Measurements from ENCODE around the gene MTARC2.

MTARC2 gene

DNA sequence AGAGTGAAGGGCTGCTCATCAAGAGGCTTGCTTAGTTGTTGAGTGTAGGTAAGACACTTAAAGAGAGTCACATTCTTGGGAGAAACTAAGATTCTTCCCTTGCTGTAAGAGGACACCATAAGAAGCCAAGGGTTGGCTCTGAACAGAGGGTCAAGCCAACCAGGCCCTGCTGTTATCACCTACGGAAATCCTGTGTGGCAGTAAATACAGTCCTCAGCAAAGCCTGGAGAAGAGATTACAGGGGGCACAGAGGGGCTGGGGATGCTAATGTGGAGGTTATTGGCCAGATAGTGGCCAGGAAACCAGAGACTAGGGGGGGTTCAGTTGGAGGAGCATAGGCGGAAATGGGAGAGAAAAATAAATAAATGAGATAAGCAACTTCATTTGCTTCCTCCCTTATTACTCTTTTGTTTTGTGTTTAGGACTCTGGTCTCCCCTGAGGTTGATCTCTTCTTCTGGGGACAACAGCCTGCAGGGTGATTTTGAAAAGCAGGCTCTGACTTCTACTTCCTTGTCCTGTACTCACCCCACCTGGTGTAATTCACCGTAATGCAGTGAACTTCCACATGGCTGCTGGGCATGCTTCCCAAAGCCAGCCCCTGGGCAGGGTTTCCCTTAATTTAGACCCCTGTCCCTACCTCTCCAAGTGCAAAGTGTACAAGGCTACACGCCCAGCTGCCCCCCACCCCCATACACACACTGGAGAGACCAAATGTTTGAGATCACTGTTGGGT lies 79.5 kb downstream of the MTARC2 start:
- TF ChIP-seq ZNF274 (IDR thresholded peaks at IDR 0.05; ENCODE audit: low read depth, low read length): no peak
- H3K4me3 ChIP-seq (ENCODE audit: low read length): no peak overlapping the region

- H3K4me3 ChIP-seq (ENCODE audit: low read length): no peak overlapping the region
- no peak for TF ChIP-seq ZNF274 (IDR thresholded peaks at IDR 0.05; ENCODE audit: low read depth, low read length)
Measured at GRCh38 chr1:220828179-220828490, 80.0 kb downstream of the MTARC2 start.

DNA sequence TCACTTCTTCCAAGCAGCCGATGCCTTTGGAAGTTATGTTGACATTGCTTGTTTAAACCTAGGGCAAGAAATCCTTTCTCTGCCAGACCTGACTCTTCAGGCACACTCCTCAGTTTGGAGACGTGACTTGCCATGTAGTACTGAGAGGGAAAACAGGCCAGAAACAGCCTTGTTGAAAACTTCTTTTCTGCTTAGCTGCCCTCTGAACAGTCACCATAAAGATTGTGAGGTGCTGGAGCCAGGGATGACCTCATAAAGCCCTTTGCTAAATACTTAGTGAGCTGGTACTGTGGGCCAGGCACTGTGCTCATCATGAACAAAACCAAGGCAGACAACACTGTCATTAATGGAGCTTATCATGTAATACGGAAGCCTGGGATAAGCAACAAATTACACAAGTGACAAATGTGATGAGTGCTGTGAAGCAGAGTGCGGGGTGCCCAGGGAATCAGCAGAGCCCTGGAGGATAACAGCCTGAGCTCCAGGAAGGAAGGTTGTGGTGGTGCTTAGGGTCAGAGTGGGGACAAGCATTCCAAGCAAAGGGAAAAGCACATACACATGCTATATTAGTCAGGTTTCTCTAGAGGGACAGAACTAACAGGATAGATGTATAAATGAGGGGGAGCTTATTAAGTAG lies 80.9 kb downstream of the MTARC2 start:
- H3K4me3 ChIP-seq (ENCODE audit: low read length): no peak overlapping the region
- TF ChIP-seq ZNF274 (IDR thresholded peaks at IDR 0.05; ENCODE audit: low read depth, low read length): no peak

- TF ChIP-seq ZNF274 (IDR thresholded peaks at IDR 0.05; ENCODE audit: low read depth, low read length): no peak
- H3K4me3 ChIP-seq (ENCODE audit: low read length): no peak overlapping the region
Measured at GRCh38 chr1:220833436-220833835, 85.3 kb downstream of the MTARC2 start.

Measured in GM08714 (cell line).